HepG2 (cell line): ENCODE measurements around the gene ABHD3. TPM values are rescaled to one million over a fixed set of nuclear protein-coding genes. Genes with fewer than 3 reads are reported as not detected.

Experiments used
- ERF ChIP-seq: IDR thresholded peaks from 2 replicates; pipeline ENCODE4 v1.6.1; 2018; ENCODE audit warnings: missing biosample characterization, missing genetic modification reagents
- HDAC1 ChIP-seq: sonication (generic); formaldehyde crosslinking; IDR thresholded peaks from 2 replicates; pipeline ENCODE4 v1.5.1; 2020; ENCODE audit warnings: mild to moderate bottlenecking, missing genetic modification reagents
- HOXA3 ChIP-seq: sonication (generic); formaldehyde crosslinking; IDR thresholded peaks from 2 replicates; pipeline ENCODE4 v1.5.0; 2020; ENCODE audit warnings: missing genetic modification reagents
- MAX ChIP-seq: IDR thresholded peaks from 2 replicates; pipeline ENCODE4 v1.6.1; 2012; ENCODE audit warnings: inconsistent platforms
- PRDM10 ChIP-seq: sonication (generic); formaldehyde crosslinking; IDR thresholded peaks from 2 replicates; pipeline ENCODE4 v1.4.0; 2020; ENCODE audit warnings: low read depth, missing genetic modification reagents
- REPIN1 ChIP-seq: sonication (generic); formaldehyde crosslinking; IDR thresholded peaks from 2 replicates; pipeline ENCODE4 v1.8.0; 2022; ENCODE audit warnings: missing genetic modification reagents, low read depth, mild to moderate bottlenecking, borderline replicate concordance
- SIN3A ChIP-seq: IDR thresholded peaks from 2 replicates; pipeline ENCODE4 v1.6.1; 2011; ENCODE audit warnings: low read depth, mild to moderate bottlenecking, control low read depth, low read length, borderline replicate concordance
- SP2 ChIP-seq: sonication (generic); formaldehyde crosslinking; IDR thresholded peaks from 2 replicates; pipeline ENCODE4 v1.5.1; 2020; ENCODE audit warnings: mild to moderate bottlenecking, missing genetic modification reagents
- SP4 ChIP-seq: sonication (generic); formaldehyde crosslinking; IDR thresholded peaks from 2 replicates; pipeline ENCODE4 v1.8.1; 2023; ENCODE audit warnings: mild to moderate bottlenecking, missing genetic modification reagents
- TCF7L2 ChIP-seq: IDR thresholded peaks from 2 replicates; pipeline ENCODE4 v1.6.1; 2011; ENCODE audit warnings: mild to moderate bottlenecking, low read depth, low read length, moderate library complexity
- YEATS4 ChIP-seq: sonication (generic); formaldehyde crosslinking; IDR thresholded peaks from 2 replicates; pipeline ENCODE4 v1.4.0; 2020; ENCODE audit warnings: missing genetic modification reagents, borderline replicate concordance
- ZBTB37 ChIP-seq: sonication (generic); formaldehyde crosslinking; IDR thresholded peaks from 2 replicates; pipeline ENCODE4 v1.4.0; 2020; ENCODE audit warnings: mild to moderate bottlenecking, missing genetic modification reagents
- ZFP82 ChIP-seq: sonication (generic); formaldehyde crosslinking; IDR thresholded peaks from 2 replicates; pipeline ENCODE4 v1.5.1; 2020; ENCODE audit warnings: mild to moderate bottlenecking, missing genetic modification reagents, borderline replicate concordance
- ZFY ChIP-seq: sonication (generic); formaldehyde crosslinking; IDR thresholded peaks from 2 replicates; pipeline ENCODE4 v1.4.0; 2020; ENCODE audit warnings: missing genetic modification reagents
- ZNF10 ChIP-seq: sonication (generic); formaldehyde crosslinking; IDR thresholded peaks from 2 replicates; pipeline ENCODE4 v1.4.0; 2020; ENCODE audit warnings: mild to moderate bottlenecking, low read depth, missing genetic modification reagents, borderline replicate concordance
- ZNF143 ChIP-seq: sonication (generic); formaldehyde crosslinking; IDR thresholded peaks from 2 replicates; pipeline ENCODE4 v1.4.0; 2020; ENCODE audit warnings: missing genetic modification reagents
- ZNF501 ChIP-seq: sonication (generic); formaldehyde crosslinking; IDR thresholded peaks from 2 replicates; pipeline ENCODE4 v1.5.1; 2020; ENCODE audit warnings: mild to moderate bottlenecking, moderate library complexity, missing genetic modification reagents
- ZNF597 ChIP-seq: sonication (generic); formaldehyde crosslinking; IDR thresholded peaks from 2 replicates; pipeline ENCODE4 v1.5.0; 2020; ENCODE audit warnings: missing genetic modification reagents
- ZNF629 ChIP-seq: sonication (generic); formaldehyde crosslinking; conservative IDR thresholded peaks from 2 replicates; pipeline ENCODE4 v1.5.0; 2020; ENCODE audit warnings: missing genetic modification reagents
- ZSCAN5A ChIP-seq: sonication (generic); formaldehyde crosslinking; IDR thresholded peaks from 2 replicates; pipeline ENCODE4 v1.8.0; 2022; ENCODE audit warnings: mild to moderate bottlenecking, missing genetic modification reagents, borderline replicate concordance
- polyA plus RNA-seq, 8 experiments: library from polyadenylated mRNA; depleted of rRNA in 3 of 8; stranded (reverse) in 7 of 8; unstranded in 1 of 8; fragments of >200 nt; fragmentation: Illumina TruSeq in 4 of 8; extraction: Trizol in 4 of 8; gene quantifications; 2 replicates each; pipeline versions ENCODE4 v1.2.1 to v1.2.3, GENCODE V29; 2011 to 2016; ENCODE audit warnings: low read depth in 4 of 8, missing spikeins in 1 of 8, mixed read lengths in 1 of 8; ENCODE audit not compliant: insufficient read depth in 1 of 8
- total RNA-seq, 5 experiments: library from RNA; depleted of rRNA; stranded (reverse); fragments of >200 nt; fragmentation: Illumina TruSeq; extraction: Trizol; gene quantifications; 2 replicates each; pipeline ENCODE4 v1.2.3, GENCODE V29; 2016; ENCODE audit warnings: low read depth in 1 of 5

ABHD3 gene
- total and polyA plus RNA-seq, 2 of the 13 experiments (the other 11 are each of a cell fraction or from before 2014, with no cell fraction given), result 32.1 to 40.2 TPM

- peak; percentile 99 for TF ChIP-seq HOXA3
- TF ChIP-seq ZNF501, result peak; percentile 94
- peak; percentile 79 for TF ChIP-seq SP4 (CRISPR knock-in tag)
- peak; percentile 54 for TF ChIP-seq ZNF629 (CRISPR knock-in tag)
- peak; percentile 98 for TF ChIP-seq ZFP82 (CRISPR knock-in tag)
- TF ChIP-seq ERF (CRISPR knock-in tag), result peak; percentile 97
- peak; percentile 99 for TF ChIP-seq ZFY (CRISPR knock-in tag)
- TF ChIP-seq YEATS4 (CRISPR knock-in tag), result peak; percentile 100
- peak; percentile 98 for TF ChIP-seq HDAC1 (CRISPR knock-in tag)
- no peak for TF ChIP-seq ZNF597 (CRISPR knock-in tag)
- no peak for TF ChIP-seq ZNF10 (CRISPR knock-in tag)
- peak; percentile 73; the same call in 1 of the 2 replicates for TF ChIP-seq PRDM10 (CRISPR knock-in tag)
- peak; percentile 62 for TF ChIP-seq ZNF143 (CRISPR knock-in tag)
- TF ChIP-seq SP2, result peak; percentile 61
- no peak; the same call in 1 of the 2 replicates for TF ChIP-seq ZSCAN5A (CRISPR knock-in tag)
- TF ChIP-seq MAX, result peak; percentile 97
- TF ChIP-seq TCF7L2, result no peak
- no peak; the same call in 1 of the 2 replicates for TF ChIP-seq ZBTB37 (CRISPR knock-in tag)
- TF ChIP-seq SIN3A, result peak; percentile 86; the same call in 1 of the 2 replicates
- peak; percentile 91; the same call in 1 of the 2 replicates for TF ChIP-seq REPIN1 (CRISPR knock-in tag)
Observed at GRCh38 chr18:21612125-21613039, 92.2 kb downstream of the ABHD3 start, which contains the start of gene SNRPD1 (continued).
